GM21619 (cell line): Measurements from ENCODE around the gene PRRT1B.
"Not testable (repeated sequence)": the region's sequence is repeated elsewhere in the genome, so short reads cannot be mapped to it uniquely, and the experiment has no call there.

Experiments
- ATAC-seq: cut with Tn5 transposase; IDR thresholded peaks from one replicate; pipeline ENCODE4 v1.9.1; 2021; ENCODE audit not compliant: unreplicated experiment

PRRT1B gene

DNA sequence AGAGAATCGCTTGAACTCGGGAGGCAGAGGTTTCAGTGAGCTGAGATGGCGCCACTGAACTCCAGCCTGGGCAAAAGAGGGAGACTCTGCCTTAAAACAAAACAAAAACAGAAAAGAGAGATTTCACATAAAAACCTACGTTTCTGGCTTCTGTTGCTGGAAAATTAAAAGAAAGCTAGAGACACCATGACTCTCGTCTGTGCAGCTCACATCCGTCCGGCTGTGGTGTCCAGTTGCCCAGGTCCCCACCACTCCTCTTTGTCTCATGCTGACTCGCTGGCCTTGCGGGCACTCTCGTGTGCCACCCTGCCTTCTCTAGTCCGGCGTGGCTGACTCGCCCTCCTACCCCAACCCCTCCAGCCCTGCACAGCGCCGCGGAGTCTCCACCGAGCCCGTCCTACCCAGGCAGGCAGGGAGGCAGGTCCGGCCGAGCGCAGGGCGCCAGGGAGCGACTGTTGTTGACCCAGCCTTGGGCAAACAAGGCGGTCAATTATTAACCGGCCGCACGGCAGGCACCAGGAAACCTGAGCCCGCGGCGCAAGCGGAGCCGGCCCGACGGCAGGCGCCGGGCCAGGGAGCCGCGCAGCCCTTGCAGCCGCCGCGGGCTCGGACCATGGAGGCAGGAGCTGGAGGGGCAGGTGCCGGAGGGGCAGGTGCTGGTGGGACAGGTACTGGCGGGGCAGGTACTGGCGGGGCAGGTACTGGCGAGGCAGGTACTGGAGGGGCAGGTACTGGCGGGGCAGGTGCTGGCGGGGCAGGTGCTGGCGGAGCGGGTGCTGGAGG is at the start of gene PRRT1B:
PRRT1B (plus strand) TSS at position 521 of the 783 bp plus-strand sequence; CDS start at position 614, 93 bp downstream.
- ATAC-seq: no peak

DNA sequence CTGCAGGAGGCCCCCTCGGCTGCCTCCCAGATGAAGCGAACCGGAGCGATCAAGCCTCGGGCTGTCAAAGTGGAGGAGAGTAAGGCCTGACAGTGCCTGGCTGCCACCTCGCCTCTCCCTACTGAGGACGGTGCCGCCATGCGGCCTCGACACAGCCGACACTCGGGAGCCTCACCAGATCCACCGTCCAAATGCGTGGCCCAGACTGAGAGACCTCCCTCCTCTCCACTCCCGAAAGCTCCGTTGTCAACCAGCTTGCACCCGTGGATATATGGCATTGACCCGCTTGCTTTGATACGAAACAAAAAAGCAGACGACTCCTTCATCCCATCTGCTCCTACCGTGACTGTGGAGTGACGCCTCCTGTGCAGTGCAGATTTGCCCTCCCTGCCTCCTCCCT is 49.5 kb upstream of the PRRT1B start:
- no peak for ATAC-seq

DNA sequence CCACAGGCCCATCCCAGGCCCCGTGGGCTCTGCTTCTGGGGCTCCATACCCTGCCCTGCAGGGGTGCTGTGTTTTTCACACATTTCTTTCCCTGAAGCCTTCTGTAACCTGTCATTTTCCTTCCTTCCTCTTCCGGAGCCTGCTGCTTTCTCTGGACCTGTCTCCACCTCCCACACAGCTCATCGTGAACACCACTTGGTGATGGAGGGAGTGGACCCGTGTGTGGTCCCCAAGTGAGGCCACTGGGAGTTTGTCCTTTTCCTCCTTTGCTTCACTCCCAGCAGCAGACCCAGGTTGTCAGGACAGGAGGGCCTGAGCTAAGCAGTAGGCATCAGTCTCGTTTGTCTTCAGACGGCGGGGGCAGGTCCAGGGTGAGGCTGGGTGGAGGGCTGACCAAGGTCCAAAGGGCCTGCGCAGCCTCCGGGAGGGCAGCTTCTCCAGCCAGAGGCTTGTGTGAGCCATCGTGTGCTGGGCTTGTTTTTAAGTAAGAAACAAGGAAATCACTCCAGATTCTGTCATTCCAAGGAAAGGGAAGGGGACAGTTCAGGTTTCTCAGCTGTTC is 48.4 kb upstream of the PRRT1B start:
- ATAC-seq: no peak

DNA sequence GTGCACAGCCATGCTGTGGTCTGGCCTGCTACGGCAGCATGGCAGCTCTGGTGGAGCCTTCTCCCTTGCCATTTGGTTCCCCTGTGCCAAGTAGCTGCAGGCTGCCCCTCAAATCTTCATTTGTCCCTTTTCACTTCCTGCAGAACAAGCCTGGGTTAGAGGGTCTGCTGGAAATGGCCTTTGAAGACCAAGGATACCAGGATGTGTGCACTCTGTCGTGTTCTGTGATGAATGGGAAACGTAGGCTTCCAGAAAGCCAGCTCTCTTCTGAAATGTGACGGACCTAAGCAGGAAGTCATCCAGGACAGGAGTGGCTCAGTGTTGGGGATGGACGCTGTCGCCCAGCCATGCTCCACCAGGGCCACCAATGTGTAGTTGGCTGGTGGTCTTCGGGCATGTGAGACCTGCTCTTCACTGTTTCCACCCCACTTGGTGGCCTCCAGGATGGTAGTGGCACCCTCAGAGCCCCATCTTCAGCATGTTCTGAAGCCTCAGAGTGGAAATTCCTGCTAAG is 46.0 kb upstream of the PRRT1B start:
- ATAC-seq: no peak

DNA sequence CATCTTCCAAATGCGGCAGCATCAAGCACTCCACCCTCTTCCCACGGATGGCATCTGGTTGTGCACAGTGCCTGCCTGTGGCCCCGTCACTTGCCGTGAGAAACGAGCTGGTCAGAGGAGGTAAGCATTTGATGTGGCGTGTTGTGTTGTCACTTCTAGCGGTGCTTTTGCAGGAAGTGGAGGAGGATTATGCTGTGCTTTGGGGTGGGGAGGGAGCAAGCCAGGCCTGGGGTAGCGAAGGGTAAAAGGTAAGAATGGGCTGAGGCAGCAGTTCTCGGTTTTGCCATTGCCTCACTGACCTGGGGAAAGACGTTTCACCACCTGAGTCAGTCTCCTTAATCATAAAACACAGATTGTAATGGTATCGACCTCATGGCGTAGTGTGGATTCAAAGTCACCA is 44.9 kb upstream of the PRRT1B start:
- no peak for ATAC-seq

DNA sequence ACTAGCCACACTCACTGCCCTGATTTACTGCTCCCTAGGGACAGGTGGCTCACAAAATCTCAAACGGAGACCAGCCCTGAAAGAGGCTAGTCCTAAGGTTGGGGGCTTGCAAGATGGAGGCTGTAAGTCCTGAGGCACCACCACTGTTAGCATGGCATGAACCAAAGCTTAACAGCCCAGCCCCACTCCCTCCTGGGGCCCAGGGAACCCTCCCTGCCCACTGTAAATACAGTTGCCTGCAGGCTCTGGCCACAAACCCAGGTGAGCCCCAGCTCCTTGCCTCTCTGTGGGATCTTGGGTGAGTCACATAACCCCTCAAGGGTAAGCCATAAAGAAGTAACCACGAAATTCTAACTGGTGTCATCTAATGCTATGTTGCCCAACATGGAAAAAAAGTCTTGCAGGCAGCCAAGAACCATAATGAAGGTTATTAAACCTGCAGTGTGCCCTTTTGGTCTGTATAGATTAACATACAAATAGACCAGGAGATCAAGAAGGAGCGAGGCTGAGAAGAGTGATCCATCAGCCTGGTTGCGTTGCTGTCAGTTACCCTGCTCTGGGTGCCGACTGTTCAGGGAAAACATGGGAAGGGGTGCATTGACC is 44.3 kb upstream of the PRRT1B start:
- ATAC-seq: no peak

DNA sequence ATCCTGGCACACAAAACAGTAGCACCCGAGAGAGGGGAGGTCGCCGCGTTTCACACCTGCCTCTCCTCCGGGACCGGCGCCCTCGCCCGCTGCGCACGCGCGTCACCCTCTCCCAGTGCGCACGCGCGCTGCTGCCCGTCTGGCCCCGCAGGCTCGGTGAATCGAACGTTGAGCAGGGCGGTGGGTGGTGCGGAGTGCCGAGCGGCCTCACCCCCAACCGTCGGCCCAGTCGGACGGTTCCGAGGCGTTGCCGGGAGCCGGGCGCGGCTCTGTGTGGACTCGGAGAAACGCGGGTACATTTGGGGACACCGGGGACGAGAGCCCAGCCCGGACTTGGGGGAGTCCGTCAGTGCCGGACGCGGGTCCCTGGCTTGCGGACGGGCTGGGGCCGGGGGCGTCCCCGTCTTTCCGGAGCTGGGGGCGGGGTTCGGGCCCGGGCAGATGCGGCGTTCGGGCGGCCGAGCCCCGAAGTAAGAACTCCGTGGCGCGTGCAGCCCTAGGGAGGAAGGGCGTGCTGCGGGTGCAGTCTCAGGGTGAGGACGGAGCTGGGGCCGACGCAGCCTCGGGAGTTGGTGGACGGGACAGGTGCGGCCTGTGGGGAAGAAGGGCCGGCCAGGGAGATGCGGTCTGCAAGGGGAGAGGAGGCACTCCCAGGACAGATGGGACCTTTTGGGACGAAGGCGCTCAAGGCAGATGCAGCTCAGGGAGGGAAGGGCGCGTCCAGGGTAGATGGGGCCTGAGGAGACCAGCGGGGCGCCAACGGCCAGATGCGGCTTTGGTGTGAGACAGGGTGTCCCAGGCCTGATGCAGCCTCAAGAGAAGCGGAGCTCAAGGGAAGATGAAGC is 42.3 kb upstream of the PRRT1B start, which contains the start of gene POMT1:
POMT1 (plus strand) TSS at position 138 of the 845 bp plus-strand sequence. CDS start 1,301 bp downstream, outside the sequence.
- ATAC-seq: peak; percentile 72

DNA sequence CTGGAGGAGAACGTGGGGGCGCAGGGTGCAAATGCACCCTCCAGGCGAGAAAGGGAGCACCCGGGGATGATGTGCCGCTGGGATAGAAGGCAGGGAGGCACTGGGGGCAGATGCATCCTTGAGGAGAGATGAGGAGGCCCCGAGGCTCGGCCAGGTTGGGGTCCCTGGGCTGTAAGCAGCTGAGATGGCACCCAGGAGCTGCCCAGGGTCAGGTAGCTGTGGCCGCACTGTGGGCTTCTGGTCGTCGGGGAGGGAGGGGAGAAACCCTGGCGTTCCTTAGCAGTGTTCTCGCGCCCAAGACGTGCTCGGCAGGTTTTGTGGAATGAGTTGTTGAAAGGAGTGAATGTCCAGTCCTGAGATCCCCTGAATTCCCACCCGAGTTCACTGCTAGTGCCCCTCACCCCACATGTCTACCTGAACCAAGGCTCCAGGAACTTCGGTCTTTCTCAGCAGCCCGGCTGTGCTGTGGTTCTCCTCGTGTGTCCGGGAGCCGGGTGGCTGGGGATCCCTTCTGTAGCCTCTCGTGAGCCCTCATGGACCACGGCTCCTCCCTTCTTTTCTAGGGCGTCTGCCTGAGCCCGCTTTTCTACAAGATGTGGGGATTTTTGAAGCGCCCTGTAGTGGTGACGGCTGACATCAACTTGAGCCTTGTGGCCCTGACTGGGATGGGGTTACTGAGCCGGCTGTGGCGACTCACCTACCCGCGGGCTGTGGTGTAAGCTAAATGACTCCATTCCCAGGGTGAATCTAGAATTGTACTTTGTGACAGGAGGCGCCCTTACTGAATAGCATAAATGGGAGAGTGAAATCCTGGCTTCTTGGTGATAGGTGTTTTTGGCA is 41.5 kb upstream of the PRRT1B start:
- no peak for ATAC-seq

DNA sequence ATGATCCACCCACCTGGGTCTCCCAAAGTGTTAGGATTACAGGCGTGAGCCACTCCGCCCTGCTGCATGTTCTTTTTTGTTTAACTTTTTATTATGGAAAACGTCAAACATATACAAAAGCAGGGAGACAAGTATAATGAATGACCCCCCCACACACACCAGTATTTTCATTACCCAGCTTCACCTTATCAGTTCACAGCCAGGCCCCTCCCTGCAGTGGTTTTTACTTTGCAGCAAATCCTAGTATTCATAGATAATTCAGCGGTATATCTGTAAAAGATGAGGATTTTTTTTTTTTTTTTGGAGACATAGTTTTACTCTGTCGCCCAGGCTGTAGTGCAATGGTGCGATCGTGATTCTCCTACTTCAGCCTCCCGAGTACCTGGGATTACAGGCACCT is 40.3 kb upstream of the PRRT1B start:
- ATAC-seq: no peak

DNA sequence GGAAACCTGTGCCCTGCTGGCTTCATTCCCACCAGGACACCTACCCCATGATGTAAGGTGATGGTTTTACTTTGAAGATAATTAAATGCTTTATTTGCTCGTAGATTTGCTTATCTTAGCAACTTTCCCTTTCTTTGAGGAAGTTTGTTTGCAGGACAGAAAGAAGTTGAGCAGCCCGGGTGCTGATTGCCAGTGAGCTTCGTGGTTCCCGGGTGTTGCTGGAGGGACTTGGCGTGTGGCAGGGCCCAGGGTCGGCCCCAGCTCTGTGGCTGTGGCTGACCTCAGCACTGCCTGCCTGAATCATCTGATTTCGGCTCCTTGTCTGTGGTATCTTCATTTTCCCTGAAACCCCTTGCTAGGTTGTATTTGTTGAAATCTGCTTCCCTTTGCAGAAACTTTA is 33.9 kb upstream of the PRRT1B start:
- no peak for ATAC-seq

DNA sequence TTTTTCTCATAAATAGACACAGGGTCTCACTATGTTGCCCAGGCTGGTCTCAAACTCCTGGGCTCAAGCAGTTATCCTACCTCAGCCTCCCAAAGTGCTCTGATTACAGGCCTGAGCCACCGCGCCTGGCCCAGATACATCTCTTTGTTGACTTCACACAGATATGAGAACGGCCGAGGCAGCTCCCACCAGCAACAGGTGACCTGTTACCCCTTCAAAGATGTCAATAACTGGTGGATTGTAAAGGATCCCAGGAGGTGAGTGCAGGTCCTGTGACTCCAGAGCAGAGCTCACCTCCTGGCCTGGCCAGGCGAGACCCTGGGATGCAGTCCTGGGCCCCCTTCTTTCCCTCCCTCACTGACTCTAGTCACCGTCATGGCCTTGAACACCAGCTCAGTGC is 33.4 kb upstream of the PRRT1B start:
- no peak for ATAC-seq

DNA sequence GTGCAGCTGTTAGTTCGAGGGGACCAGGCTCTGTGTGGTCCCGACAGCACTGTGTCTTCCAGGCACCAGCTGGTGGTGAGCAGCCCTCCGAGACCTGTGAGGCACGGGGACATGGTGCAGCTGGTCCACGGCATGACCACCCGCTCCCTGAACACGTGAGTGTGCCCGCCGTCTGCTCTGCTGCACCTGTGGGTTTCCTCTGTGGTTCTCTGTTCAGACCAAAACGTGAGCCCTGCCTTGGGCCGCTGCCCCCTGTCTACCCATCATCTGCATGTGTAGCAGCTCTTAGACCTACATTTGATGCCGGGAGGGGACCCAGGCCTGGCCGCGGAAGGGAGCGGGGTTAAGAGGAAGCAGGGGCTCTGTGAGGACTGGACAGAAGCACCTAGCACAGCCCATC is 32.1 kb upstream of the PRRT1B start:
- ATAC-seq: no peak

DNA sequence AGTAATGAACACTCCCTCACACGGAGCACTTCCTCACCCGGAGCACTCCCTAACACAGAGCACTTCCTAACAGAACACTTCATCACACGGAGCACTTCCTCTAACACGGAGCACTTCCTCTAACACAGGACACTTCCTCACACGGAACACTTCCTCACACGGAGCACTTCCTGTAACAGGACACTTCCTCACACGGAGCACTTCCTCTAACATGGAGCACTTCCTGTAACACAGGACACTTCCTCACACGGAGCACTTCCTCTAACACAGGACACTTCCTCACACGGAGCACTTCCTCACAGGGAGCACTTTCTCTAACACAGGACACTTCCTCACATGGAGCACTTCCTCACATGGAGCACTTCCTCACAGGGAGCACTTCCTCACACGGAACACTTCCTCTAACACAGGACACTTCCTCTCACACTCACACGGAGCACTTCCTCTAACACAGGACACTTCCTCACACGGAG is 29.7 kb upstream of the PRRT1B start:
- ATAC-seq: not testable (repeated sequence)

DNA sequence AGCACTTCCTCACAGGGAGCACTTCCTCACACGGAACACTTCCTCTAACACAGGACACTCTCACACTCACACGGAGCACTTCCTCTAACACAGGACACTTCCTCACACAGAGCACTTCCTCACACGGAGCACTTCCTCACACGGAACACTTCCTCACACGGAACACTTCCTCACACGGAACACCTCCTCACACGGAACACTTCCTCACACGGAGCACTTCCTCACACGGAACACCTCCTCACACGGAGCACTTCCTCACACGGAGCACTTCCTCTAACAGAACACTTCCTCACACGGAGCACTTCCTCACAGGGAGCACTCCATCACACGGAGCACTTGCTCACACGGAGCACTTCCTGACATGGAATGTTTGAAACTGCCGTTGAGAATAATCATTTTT is 29.2 kb upstream of the PRRT1B start:
- no peak for ATAC-seq

DNA sequence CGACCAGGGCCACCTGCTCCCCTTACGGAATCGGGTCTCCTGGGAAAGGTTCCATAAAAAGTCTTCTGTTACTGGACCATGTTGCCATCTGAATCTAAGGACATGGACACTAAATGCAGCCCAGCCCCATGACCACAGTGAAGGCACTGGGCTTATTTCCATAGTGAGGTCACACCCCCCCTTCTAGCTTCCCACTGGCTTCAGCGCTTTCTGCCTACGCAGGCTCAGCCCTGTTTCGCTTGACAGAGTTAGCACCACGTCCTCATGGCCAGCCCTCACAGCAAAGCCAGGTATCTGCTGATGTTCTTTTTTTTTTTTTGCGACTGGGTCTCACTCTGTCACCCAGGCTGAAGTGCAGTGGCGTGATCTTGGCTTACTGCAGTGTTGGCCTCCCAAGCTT is 28.4 kb upstream of the PRRT1B start:
- no peak for ATAC-seq

DNA sequence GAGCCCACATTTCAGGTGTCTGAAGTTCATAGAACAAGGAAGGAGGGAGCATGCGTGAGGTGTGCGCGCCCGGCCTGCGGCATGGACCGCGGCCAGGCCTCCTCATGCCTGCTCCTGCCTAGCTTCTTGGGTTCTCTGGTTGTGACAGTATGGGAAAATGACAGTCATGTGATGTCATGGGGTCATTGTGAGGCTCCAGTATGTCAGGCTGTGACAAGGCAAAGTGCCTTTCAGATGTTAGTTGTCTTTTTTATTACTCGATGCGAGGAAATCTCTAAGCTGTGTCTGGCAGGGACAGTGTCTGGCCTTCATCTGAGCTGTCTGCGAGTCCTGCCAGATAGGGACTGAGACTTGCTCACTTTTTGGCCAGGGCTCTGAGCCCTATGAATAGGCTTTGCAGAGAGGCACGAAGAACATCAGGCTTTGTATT is 27.5 kb upstream of the PRRT1B start:
- ATAC-seq: no peak

DNA sequence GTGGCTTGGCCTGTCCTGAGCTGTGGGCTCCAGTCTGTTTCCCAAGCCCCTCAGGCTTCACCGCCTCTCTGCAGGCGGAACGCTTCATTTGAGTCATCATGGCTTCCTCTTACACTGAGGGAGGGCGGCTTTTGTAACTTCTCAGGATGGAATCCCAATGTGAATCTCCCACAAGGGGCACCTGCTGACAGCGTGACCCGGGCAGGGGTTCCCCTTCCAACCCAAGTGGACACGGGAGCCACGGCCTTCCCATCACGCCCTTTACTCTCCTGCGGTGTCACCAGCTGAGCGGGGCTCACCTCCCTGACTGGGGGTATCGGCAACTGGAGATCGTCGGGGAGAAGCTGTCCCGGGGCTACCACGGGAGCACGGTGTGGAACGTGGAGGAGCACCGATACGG is 26.8 kb upstream of the PRRT1B start:
- ATAC-seq: no peak

DNA sequence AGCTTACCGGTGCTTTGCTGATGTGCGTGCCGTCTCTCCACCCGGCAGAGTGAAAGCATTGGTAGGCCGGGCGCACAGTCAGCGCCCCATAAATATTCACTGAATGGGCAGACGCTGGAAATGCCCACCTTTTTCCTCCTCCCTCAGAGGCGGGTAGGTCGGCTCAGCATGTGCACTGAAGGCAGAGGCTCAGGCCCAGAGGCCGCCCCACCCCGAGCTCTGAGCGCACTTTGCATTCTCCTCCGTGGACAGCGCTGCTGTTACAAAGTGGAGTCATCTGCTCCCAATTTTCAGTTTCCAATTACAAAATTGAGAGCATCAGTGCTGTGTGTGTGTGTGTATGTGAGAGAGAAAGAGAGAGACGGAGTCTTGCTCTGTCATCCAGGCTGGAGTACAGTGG is 24.8 kb upstream of the PRRT1B start:
- no peak for ATAC-seq

DNA sequence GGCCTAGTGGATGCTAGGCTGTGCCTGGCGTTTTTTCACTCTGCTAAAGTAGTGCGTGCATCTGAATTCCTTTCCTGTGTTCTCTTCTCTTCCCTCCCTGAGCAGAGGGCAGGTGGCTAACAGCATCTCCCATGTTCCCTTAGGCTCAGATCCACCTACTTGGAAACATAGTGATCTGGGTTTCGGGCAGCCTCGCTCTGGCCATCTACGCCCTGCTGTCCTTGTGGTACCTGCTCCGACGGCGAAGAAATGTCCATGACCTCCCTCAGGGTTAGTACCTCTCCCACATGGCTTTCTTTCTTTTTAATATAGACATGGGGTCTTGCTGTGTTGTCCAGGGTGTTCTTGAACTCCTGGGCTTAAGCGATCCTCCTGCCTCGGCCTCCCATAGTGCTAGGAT is 24.1 kb upstream of the PRRT1B start:
- ATAC-seq: no peak

DNA sequence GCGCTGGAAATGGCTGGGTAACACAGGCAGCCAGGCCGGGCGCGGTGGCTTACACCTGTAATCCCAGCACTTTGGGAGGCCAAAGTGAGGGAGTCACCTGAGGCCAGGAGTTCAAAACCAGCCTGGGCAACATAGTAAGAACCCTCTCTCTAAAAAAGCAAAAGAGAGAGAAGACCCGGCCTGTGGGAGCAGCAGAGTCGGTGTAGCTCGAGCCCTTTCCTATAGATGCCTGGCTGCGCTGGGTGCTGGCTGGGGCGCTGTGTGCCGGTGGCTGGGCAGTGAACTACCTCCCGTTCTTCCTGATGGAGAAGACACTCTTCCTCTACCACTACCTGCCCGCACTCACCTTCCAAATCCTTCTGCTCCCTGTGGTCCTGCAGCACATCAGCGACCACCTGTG is 23.5 kb upstream of the PRRT1B start:
- no peak for ATAC-seq
